Ovary (tissue), 9 donors: ENCODE data around the gene FAM193B. TPM values are rescaled to one million over a fixed set of nuclear protein-coding genes. Genes with fewer than 3 reads are reported as not detected.
A peak's percentile ranks its signal among the peaks of the same experiment; 100 is the strongest.

ENCODE experiments used
- DNase-seq, 5 donors: peaks; one replicate each; pipeline ENCODE4 v3.0.0-alpha.2; 2019 to 2020
- H3K27ac ChIP-seq, 2 donors: fragments of 200-600 bp; one replicate each; pipeline versions ENCODE4 v1.5.1 to v1.8.0; 2019 to 2022
- H3K27me3 ChIP-seq: fragments of 200-600 bp; one replicate; pipeline ENCODE4 v1.8.0; 2022
- H3K36me3 ChIP-seq: fragments of 200-600 bp; sonication (generic); one replicate; pipeline ENCODE4 v1.5.1; 2019
- H3K4me1 ChIP-seq: one replicate; pipeline ENCODE4 v1.8.1; 2013; ENCODE audit warnings: mild to moderate bottlenecking, moderate library complexity; ENCODE audit not compliant: insufficient read depth
- H3K4me3 ChIP-seq: fragments of 200-600 bp; sonication (generic); one replicate; pipeline ENCODE4 v1.5.1; 2017
- H3K9me3 ChIP-seq, 2 donors: fragments of 200-600 bp in 1 of 2; sonication (generic) in 1 of 2; one replicate each; pipeline versions ENCODE4 v1.5.1 to v1.8.1; 2013 to 2019; ENCODE audit warnings: mild to moderate bottlenecking in 1 of 2, moderate library complexity in 1 of 2
- CTCF ChIP-seq, 3 donors: fragments of 450-650 bp in 2 of 3; fragments of 200-600 bp in 1 of 3; IDR thresholded peaks; one replicate each; pipeline versions ENCODE4 v1.5.1 to v1.8.0; 2016 to 2022; ENCODE audit warnings: antibody characterized with exemption in 3 of 3, mild to moderate bottlenecking in 1 of 3
- EP300 ChIP-seq: sonication (generic); formaldehyde crosslinking; IDR thresholded peaks from one replicate; pipeline ENCODE4 v1.6.1; 2017; ENCODE audit warnings: antibody characterized with exemption
- POLR2A ChIP-seq: fragments of 450-650 bp; IDR thresholded peaks from one replicate; pipeline ENCODE4 v1.6.1; 2017; ENCODE audit warnings: antibody characterized with exemption, mild to moderate bottlenecking, moderate library complexity
- WGBS, 3 donors: extraction: QIAGEN DNeasy Blood & Tissue Kit in 1 of 3; methylation state at CpG; one replicate each; pipeline versions ENCODE4 v1.1.5 to v1.1.7; 2013 to 2017; 5-methylcytosine and 5-hydroxymethylcytosine counted together
- intact Hi-C, 4 donors: fragments of 100-400 bp; cut with DNase I; formaldehyde crosslinking; loops; one replicate each; pipeline versions ENCODE4 v1.11.0 to v1.15.1; 2022 to 2023
- polyA plus RNA-seq, 2 donors: library from polyadenylated mRNA; stranded (reverse); fragments of 200-250 nt in 1 of 2; fragments of 350-450 nt in 1 of 2; fragmentation: Illumina TruSeq in 1 of 2; extraction: RNeasy Lipid Tissue Mini Kit (QIAGEN cat#74804) in 1 of 2; gene quantifications; one replicate each; pipeline ENCODE4 v1.2.3, GENCODE V29; 2013 to 2014
- total RNA-seq, 7 donors: library from RNA; depleted of rRNA in 2 of 7; stranded (reverse); fragments of >200 nt in 2 of 7; fragmentation: NEBNext Ultra II Directional in 3 of 7; extraction: Animal tissue kit (Norgen Biotek cat#: 25700) in 3 of 7; gene quantifications; one replicate each; pipeline versions ENCODE4 v1.1.0 to v1.2.4, GENCODE V29; 2016 to 2023
- donor health status: DM: no; HTN: no; CAD: no; lungs with moderate emphysema.
- donor health status: DM: no; HTN: no; CAD: no.
- donor health status: Bipolar disorder and iron deficiency.
- donor health status: DM: yes; HTN: yes; CAD: no.
- donor health status: DM: no; HTN: no; CAD: no.
- donor health status: DM: yes; HTN: yes; CAD: no.

The FAM193B gene
- total and polyA plus RNA-seq, 9 donors = 14.8 to 77.6 (median 64.3) TPM

- intact Hi-C loops = loop anchor here in 2 of 4 donors (2.0 to 10.0 kb wide), 3 partner anchors 40 to 382 kb away; partner anchors contain the start of gene PFN3 (in 1 of the 2)
- Histone ChIP-seq H3K9me3 (no peaks in the 10 kb centered on the region), H3K4me1 (peaks cover 13% of the 10 kb centered on the region), H3K4me3 (peak overlapping the region; percentile 63), H3K36me3 (no peaks in the 10 kb centered on the region), H3K27me3 (no peaks in the 10 kb centered on the region), H3K27ac (peak overlapping the region; percentile 62 to 65)
- TF ChIP-seq POLR2A (no peak), CTCF (IDR thresholded peaks at IDR 0.05) (no peak), EP300 (no peak)
- peak; percentile 85 to 89 (median 86) for DNase-seq
- 0% methylated on average over 10 to 27 of the region's 29 CpGs for WGBS, 3 donors
These were observed 57.6 kb downstream of the FAM193B start for GRCh38 chr5:177496727-177497291.

GRCh38 chr5:177496070-177496726 is 58.2 kb downstream of the FAM193B start:
- WGBS, 3 donors = 8 to 10% (median 8%) methylated on average over 12 of the region's 12 CpGs
- Histone ChIP-seq H3K27me3 (no peaks in the 10 kb centered on the region), H3K27ac (peak overlapping the region; percentile 62 to 65), H3K4me3 (peak overlapping the region; percentile 63), H3K4me1 (peaks cover 13% of the 10 kb centered on the region), H3K36me3 (no peaks in the 10 kb centered on the region), H3K9me3 (no peaks in the 10 kb centered on the region)
- DNase-seq = peak in 1 of 5 donors; percentile 41
- TF ChIP-seq POLR2A (no peak), CTCF (IDR thresholded peaks at IDR 0.05) (peak in 1 of 3 donors; percentile 13), EP300 (no peak)
- intact Hi-C loops = loop anchor here in 2 of 4 donors (2.0 to 10.0 kb wide), 3 partner anchors 39 to 381 kb away; partner anchors contain the start of gene PFN3 (in 1 of the 2)

DNA sequence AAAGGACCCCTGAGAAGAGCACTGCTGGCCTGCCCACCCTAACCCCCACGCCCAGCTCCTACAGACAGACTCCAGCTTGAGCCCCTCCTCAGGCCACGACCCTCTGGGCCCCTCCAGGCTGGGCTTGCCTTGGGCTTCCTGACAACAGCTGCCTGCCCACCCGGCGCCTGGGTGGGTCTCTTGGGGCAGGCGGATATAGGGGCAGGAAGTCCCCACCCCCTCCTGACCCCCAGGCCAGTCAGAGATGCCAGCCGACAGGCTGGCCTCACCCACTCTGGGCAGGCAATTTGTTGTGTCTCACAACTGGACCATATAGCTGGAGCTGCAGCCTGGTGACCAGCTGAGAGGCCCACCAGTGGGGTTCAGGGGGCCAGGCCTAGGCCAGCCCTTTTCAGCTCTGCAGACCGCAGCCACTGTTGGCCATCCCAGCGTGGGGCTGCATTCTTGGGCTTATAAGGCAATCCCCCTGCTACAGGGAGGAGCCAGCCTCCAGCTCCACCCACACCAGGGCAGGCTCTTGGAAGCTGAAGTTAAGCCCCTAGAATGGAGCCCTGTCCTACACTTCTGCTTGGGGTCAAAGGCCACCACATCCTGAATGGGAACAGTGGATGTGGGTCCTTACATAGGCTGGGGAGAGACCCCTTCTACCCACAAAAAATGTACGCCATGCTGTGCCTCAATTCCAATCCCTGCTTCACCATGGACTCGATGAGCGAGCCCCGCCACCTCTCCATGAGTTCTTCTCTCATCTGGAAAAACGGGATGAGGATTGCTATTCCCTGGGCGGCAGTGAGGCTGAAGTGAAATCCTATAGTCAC is 58.9 kb downstream of the FAM193B start:
- peak overlapping the region; percentile 63 for H3K4me3 ChIP-seq
- WGBS, 3 donors = 36 to 42% (median 38%) methylated on average over 14 of the region's 14 CpGs
- intact Hi-C loops = loop anchor here in 2 of 4 donors (2.0 to 10.0 kb wide), 3 partner anchors 39 to 381 kb away; partner anchors contain the start of gene PFN3 (in 1 of the 2)
- no peaks in the 10 kb centered on the region for H3K9me3 ChIP-seq
- H3K36me3 ChIP-seq = no peaks in the 10 kb centered on the region
- TF ChIP-seq POLR2A (no peak), CTCF (IDR thresholded peaks at IDR 0.05) (no peak), EP300 (no peak)
- peaks cover 13% of the 10 kb centered on the region for H3K4me1 ChIP-seq
- H3K27ac ChIP-seq = peak overlapping the region in 1 of 2 donors; percentile 62
- peak; percentile 64 to 82 (median 66) for DNase-seq
- H3K27me3 ChIP-seq = no peaks in the 10 kb centered on the region
